AG10803 (cell line): ENCODE data around the gene CNIH3.

Experiments used
- DNase-seq: peaks from one replicate; pipeline ENCODE4 v3.0.0; 2010; ENCODE audit warnings: low read depth
- H3K4me3 ChIP-seq: 2 replicates; pipeline ENCODE4 v1.5.1; 2011; ENCODE audit warnings: mild to moderate bottlenecking, low read length, control low read depth
- CTCF ChIP-seq: conservative IDR thresholded peaks from 2 replicates; pipeline ENCODE4 v1.5.1; 2011; ENCODE audit warnings: mild to moderate bottlenecking, low read length, control low read depth, inconsistent platforms

CNIH3 gene

DNA sequence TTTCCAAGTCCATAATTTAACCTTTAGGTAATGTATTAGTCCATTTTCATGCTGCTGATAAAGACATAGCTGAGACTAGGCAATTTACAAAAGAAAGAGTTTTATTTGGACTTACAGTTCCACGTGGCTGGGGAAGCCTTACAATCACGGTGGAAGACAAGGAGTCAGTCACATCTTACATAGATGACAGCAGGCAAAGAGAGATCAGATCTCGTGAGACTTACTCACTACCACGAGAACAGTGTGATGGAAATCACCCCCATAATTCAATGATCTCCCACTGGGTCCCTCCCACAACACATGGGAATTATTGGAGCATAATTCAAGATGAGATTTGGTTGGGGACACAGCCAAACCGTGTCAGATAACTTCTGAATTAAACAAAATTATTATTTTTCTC, 44.0 kb downstream of the CNIH3 start:
- DNase-seq: no peak
- no peak for TF ChIP-seq CTCF
- H3K4me3 ChIP-seq: no peak overlapping the region

DNA sequence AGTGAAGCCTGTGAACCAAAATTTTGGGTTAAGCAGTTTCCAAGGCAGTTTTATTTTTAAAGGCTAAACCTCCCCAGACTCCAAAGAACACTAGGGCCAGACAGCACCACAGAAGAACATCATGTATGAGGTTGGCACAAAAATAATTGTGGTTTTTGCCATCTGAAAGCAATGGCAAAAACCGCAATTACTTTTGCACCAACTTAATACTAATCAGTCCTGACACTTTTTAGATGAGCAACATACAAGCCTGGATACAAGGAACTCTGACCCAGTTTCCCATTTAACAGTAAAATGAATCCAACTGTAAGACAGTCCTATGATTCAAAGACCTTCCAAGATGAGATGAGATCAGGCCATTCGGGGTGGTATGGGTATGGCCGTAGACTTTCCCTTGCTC, 46.8 kb downstream of the CNIH3 start:
- DNase-seq: no peak
- no peak for TF ChIP-seq CTCF
- no peak overlapping the region for H3K4me3 ChIP-seq

GRCh38 chr1:224665016-224665415, 48.9 kb downstream of the CNIH3 start:
- no peak for DNase-seq
- H3K4me3 ChIP-seq: no peak overlapping the region
- no peak for TF ChIP-seq CTCF

DNA sequence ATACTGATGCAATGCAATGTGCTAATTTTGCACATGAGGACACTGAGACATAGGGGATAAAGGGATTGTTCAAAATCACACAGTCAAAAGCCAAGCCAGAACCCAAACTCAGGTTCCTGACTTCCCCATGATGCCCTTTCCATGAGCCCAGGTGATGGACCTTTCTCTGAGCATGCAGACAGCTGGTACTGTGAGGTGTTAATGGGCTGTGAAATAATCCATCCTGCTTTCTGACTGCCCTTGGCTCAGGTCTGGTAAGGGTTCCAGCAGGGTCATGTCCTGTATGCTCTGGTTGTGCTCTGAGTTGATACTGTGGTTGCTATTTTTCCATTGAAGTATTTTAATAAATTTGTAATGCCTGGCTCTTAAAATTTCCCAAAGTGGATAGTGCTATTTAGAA, 50.0 kb downstream of the CNIH3 start:
- no peak for TF ChIP-seq CTCF
- DNase-seq: no peak
- no peak overlapping the region for H3K4me3 ChIP-seq

DNA sequence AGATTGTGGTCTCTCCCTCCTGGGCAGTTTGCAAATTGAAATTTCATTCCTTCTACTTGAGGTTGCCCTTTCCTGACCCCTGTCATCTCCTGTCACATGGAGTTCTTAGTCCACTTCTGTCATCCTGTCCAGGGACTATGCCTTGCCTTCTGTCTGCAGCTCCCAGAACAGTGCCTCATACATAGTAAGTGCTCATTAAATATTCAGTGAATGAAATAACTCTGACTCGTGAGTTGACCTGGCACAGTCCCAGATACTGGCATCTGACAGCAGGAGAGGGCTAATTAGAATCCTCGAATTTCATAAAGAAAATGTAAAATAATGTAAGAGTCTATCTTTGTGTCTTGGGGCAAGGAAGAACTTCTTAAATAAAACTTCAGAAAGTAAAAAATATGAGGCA, 50.8 kb downstream of the CNIH3 start:
- no peak for DNase-seq
- TF ChIP-seq CTCF: no peak
- no peak overlapping the region for H3K4me3 ChIP-seq

DNA sequence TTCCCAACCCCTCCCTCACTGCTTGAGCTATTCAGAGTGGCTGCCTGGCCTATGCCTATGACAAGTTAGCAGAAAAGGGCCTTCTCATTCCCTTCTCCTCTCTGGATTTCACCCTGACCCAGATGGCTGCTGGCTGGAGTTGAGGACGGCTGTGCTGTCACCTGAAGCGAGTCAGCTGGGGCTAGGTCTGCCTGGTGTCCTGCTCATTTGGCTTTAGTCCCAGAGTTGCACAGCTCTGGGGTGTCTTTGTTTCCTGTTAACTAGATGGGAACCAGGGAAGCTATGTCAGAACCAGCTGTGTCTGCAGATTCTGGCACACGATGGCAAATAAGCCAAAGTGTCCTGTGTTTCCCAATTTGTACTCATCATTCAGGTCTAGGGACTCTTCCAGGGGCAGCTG, 52.9 kb downstream of the CNIH3 start:
- H3K4me3 ChIP-seq: no peak overlapping the region
- DNase-seq: peak; percentile 34
- no peak for TF ChIP-seq CTCF

DNA sequence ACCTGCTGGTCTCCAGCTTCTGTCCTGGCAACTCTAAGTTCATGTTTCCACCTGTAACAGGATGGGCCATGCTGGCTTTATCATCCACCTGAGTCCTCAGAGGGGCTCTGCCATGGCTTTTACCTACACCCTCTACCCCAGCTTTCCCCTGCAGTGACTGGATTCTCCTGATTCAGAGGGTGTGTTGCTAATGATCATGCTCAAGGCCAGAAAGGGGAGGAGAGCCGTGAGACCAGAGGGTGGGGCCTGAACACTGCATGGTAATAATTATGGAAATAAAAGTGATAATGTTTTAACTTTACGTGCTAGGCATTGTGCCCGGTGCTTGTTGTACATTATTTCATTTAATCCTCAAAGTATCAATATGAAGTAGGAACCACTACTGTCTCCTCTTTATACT, 53.3 kb downstream of the CNIH3 start:
- DNase-seq: no peak
- TF ChIP-seq CTCF: no peak
- no peak overlapping the region for H3K4me3 ChIP-seq
